K562 (cell line): Measurements from ENCODE around the gene CARM1. TPM values are rescaled to one million over a fixed set of nuclear protein-coding genes. Genes with fewer than 3 reads are reported as not detected.

Experiments
- CBX1 ChIP-seq: sonication (generic); IDR thresholded peaks from 2 replicates; pipeline ENCODE4 v1.6.1; 2016; ENCODE audit warnings: antibody characterized with exemption, low read depth, mild to moderate bottlenecking
- CHCHD3 ChIP-seq: fragments of 250-450 bp; sonication (Bioruptor Pico); IDR thresholded peaks from 2 replicates; pipeline ENCODE4 v2.1.2; 2022; ENCODE audit warnings: mild to moderate bottlenecking
- CHD2 ChIP-seq: IDR thresholded peaks from 2 replicates; pipeline ENCODE4 v1.6.1; 2011; ENCODE audit warnings: low read depth, low read length
- DIDO1 ChIP-seq: fragments of 450-650 bp; IDR thresholded peaks from 2 replicates; pipeline ENCODE4 v1.6.1; 2016; ENCODE audit warnings: low read depth, missing biosample characterization, missing genetic modification characterization
- FOXA1 ChIP-seq: fragments of 450-650 bp; IDR thresholded peaks from 2 replicates; pipeline ENCODE4 v1.6.1; 2016; ENCODE audit warnings: mild to moderate bottlenecking, borderline replicate concordance
- GABPB2 ChIP-seq: fragments of 250-450 bp; sonication (Bioruptor Pico); conservative IDR thresholded peaks from 2 replicates; pipeline ENCODE4 v1.5.1; 2021; ENCODE audit warnings: mild to moderate bottlenecking
- HNRNPUL1 ChIP-seq: fragments of 200-400 bp; formaldehyde crosslinking; IDR thresholded peaks from 2 replicates; pipeline ENCODE4 v1.6.1; 2017; ENCODE audit warnings: low read length
- IFI16 ChIP-seq: fragments of 250-450 bp; sonication (Bioruptor Pico); IDR thresholded peaks from 2 replicates; pipeline ENCODE4 v2.1.2; 2022; ENCODE audit warnings: mild to moderate bottlenecking, inconsistent platforms
- KLF1 ChIP-seq: fragments of 450-650 bp; IDR thresholded peaks from 2 replicates; pipeline ENCODE4 v1.6.1; 2016; ENCODE audit warnings: missing genetic modification characterization, missing compliant biosample characterization
- MAX ChIP-seq: sonication (generic); formaldehyde crosslinking; IDR thresholded peaks from 2 replicates; pipeline ENCODE4 v1.9.0; 2022; ENCODE audit warnings: mild to moderate bottlenecking, missing genetic modification reagents
- MIER1 ChIP-seq: fragments of 450-650 bp; IDR thresholded peaks from 2 replicates; pipeline ENCODE4 v1.6.1; 2016; ENCODE audit warnings: antibody characterized with exemption, mild to moderate bottlenecking, low read depth
- MTA1 ChIP-seq: fragments of 450-650 bp; IDR thresholded peaks from 2 replicates; pipeline ENCODE4 v1.6.1; 2017; ENCODE audit warnings: borderline replicate concordance
- PML ChIP-seq: IDR thresholded peaks from 2 replicates; pipeline ENCODE4 v1.6.1; 2012; ENCODE audit warnings: low read length, inconsistent platforms
- POU5F1 ChIP-seq: fragments of 150-350 bp; IDR thresholded peaks from 2 replicates; pipeline ENCODE4 v1.6.1; 2014; ENCODE audit warnings: borderline replicate concordance, low read length, low read depth, mild to moderate bottlenecking; ENCODE audit not compliant: partially characterized antibody
- SMC3 ChIP-seq: conservative IDR thresholded peaks from 2 replicates; pipeline ENCODE4 v1.6.1; 2011; ENCODE audit warnings: low read depth, low read length, improper control_type of control experiment; ENCODE audit not compliant: insufficient read depth
- TBL1XR1 ChIP-seq, 2 experiments: IDR thresholded peaks; 2 replicates each; pipeline ENCODE4 v1.6.1; 2012; ENCODE audit warnings: improper control_type of control experiment in 2 of 2, low read length in 2 of 2, mild to moderate bottlenecking in 1 of 2
- TCF7L2 ChIP-seq: fragments of 150-350 bp; IDR thresholded peaks from 2 replicates; pipeline ENCODE4 v1.6.1; 2016; ENCODE audit warnings: low read depth, mild to moderate bottlenecking, low read length, moderate library complexity
- TFAM ChIP-seq: fragments of 250-450 bp; sonication (Bioruptor Pico); conservative IDR thresholded peaks from 2 replicates; pipeline ENCODE4 v1.5.0; 2021; ENCODE audit warnings: mild to moderate bottlenecking, moderate library complexity
- ZKSCAN8 ChIP-seq: fragments of 200-800 bp; sonication (Bioruptor generic); IDR thresholded peaks from 2 replicates; pipeline ENCODE4 v1.6.1; 2016; ENCODE audit warnings: missing genetic modification characterization, missing compliant biosample characterization
- ZNF175 ChIP-seq: fragments of 200-800 bp; sonication (Bioruptor generic); IDR thresholded peaks from 2 replicates; pipeline ENCODE4 v1.6.1; 2016; ENCODE audit warnings: low read depth, mild to moderate bottlenecking, missing genetic modification characterization, missing compliant biosample characterization
- ZNF584 ChIP-seq: fragments of 200-800 bp; sonication (Bioruptor generic); IDR thresholded peaks from 2 replicates; pipeline ENCODE4 v1.6.1; 2016; ENCODE audit warnings: low read depth, mild to moderate bottlenecking, missing genetic modification characterization, missing compliant biosample characterization
- ZNF764 ChIP-seq: fragments of 250-450 bp; sonication (Bioruptor Pico); IDR thresholded peaks from 2 replicates; pipeline ENCODE4 v1.4.0; 2020; ENCODE audit warnings: low read depth, mild to moderate bottlenecking, moderate library complexity
- polyA plus RNA-seq, 8 experiments: library from polyadenylated mRNA; depleted of rRNA in 4 of 8; stranded (reverse) in 5 of 8; unstranded in 3 of 8; fragments of >200 nt; fragmentation: Nextera tagmentation in 2 of 8; fragmentation: Illumina TruSeq in 1 of 8; extraction: Ambion mirVana in 2 of 8; extraction: Trizol in 1 of 8; gene quantifications; 2 replicates each; pipeline versions ENCODE4 v1.2.1 to v1.2.3, GENCODE V29; 2011 to 2014; ENCODE audit warnings: inconsistent platforms in 1 of 8, missing spikeins in 1 of 8
- total RNA-seq, 7 experiments: library from RNA; depleted of rRNA in 6 of 7; stranded (reverse); fragments of >200 nt in 6 of 7; fragmentation: Illumina TruSeq in 2 of 7; extraction: Trizol in 2 of 7; gene quantifications; 2 replicates each; pipeline versions ENCODE4 v1.2.1 to v1.2.3, GENCODE V29; 2011 to 2021; ENCODE audit warnings: low replicate concordance in 1 of 7
- TF ChIP-seq, protein P1 (sequence below): fragments of 450-650 bp; formaldehyde crosslinking; IDR thresholded peaks from 2 replicates; pipeline ENCODE4 v1.4.0; 2022; ENCODE audit warnings: missing genetic modification characterization
- TF ChIP-seq, protein P2 (sequence below): IDR thresholded peaks from 2 replicates; pipeline ENCODE4 v1.6.1; 2014; ENCODE audit warnings: antibody characterized with exemption
- TF ChIP-seq, protein P3 (sequence below): sonication (generic); formaldehyde crosslinking; IDR thresholded peaks from 2 replicates; pipeline ENCODE4 v1.8.0; 2022; ENCODE audit warnings: mild to moderate bottlenecking, missing genetic modification reagents

CARM1 gene
- total and polyA plus RNA-seq, 9 of the 15 experiments (the other 6 are each of a cell fraction or from before 2014, with no cell fraction given): 0.36 to 86.0 (median 29.7) TPM

- no peak; the same call in 1 of the 2 replicates for TF ChIP-seq ZKSCAN8 (CRISPR knock-in tag)
- TF ChIP-seq FOXA1: no peak
- no peak for TF ChIP-seq ZNF764
- no peak for TF ChIP-seq HNRNPUL1
- TF ChIP-seq SMC3: no peak
- TF ChIP-seq ZNF584: peak; percentile 97
- TF ChIP-seq ZNF175: peak; percentile 98
- TF ChIP-seq MAX (CRISPR knock-in tag): peak; percentile 99
- peak; percentile 88 for TF ChIP-seq POU5F1
- peak; percentile 76; the same call in 1 of the 2 replicates for TF ChIP-seq DIDO1 (tag)
- TF ChIP-seq PML: no peak; the same call in 1 of the 2 replicates
- TF ChIP-seq CBX1: peak; percentile 89
- no peak for TF ChIP-seq TFAM (CRISPR knock-in tag)
- no peak; the same call in 1 of the 2 replicates for TF ChIP-seq MIER1
- TF ChIP-seq MTA1: peak; percentile 42
- TF ChIP-seq CHD2: peak; percentile 44; the same call in 1 of the 2 replicates
- TF ChIP-seq IFI16 (CRISPR knock-in tag): peak; percentile 27; the same call in 1 of the 2 replicates
- TF ChIP-seq, protein P1, sequence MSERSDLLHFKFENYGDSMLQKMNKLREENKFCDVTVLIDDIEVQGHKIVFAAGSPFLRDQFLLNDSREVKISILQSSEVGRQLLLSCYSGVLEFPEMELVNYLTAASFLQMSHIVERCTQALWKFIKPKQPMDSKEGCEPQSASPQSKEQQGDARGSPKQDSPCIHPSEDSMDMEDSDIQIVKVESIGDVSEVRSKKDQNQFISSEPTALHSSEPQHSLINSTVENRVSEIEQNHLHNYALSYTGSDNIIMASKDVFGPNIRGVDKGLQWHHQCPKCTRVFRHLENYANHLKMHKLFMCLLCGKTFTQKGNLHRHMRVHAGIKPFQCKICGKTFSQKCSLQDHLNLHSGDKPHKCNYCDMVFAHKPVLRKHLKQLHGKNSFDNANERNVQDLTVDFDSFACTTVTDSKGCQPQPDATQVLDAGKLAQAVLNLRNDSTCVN (CRISPR knock-in tag): no peak
- no peak for TF ChIP-seq GABPB2 (CRISPR knock-in tag)
- TF ChIP-seq TBL1XR1 (IDR thresholded peaks at IDR 0.05; ENCODE audit: low read length in 2 of 2): peak; percentile 62 to 64; a peak in 1 of 4 replicates
- peak; percentile 94 for TF ChIP-seq KLF1 (tag)
- TF ChIP-seq CHCHD3 (CRISPR knock-in tag): 0 out of 2 replicates have a peak, but pooled peaks have one; percentile 3
- TF ChIP-seq TCF7L2: peak; percentile 58; the same call in 1 of the 2 replicates
- TF ChIP-seq, protein P2, sequence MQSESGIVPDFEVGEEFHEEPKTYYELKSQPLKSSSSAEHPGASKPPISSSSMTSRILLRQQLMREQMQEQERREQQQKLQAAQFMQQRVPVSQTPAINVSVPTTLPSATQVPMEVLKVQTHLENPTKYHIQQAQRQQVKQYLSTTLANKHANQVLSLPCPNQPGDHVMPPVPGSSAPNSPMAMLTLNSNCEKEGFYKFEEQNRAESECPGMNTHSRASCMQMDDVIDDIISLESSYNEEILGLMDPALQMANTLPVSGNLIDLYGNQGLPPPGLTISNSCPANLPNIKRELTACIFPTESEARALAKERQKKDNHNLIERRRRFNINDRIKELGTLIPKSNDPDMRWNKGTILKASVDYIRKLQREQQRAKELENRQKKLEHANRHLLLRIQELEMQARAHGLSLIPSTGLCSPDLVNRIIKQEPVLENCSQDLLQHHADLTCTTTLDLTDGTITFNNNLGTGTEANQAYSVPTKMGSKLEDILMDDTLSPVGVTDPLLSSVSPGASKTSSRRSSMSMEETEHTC: peak; percentile 73; the same call in 1 of the 2 replicates
- TF ChIP-seq, protein P3, sequence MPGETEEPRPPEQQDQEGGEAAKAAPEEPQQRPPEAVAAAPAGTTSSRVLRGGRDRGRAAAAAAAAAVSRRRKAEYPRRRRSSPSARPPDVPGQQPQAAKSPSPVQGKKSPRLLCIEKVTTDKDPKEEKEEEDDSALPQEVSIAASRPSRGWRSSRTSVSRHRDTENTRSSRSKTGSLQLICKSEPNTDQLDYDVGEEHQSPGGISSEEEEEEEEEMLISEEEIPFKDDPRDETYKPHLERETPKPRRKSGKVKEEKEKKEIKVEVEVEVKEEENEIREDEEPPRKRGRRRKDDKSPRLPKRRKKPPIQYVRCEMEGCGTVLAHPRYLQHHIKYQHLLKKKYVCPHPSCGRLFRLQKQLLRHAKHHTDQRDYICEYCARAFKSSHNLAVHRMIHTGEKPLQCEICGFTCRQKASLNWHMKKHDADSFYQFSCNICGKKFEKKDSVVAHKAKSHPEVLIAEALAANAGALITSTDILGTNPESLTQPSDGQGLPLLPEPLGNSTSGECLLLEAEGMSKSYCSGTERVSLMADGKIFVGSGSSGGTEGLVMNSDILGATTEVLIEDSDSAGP (CRISPR knock-in tag): no peak
Observed at GRCh38 chr19:10836479-10837330, 34.6 kb upstream of the CARM1 start (continued).
